ENCODE measurements around the gene LIM2.

DNA sequence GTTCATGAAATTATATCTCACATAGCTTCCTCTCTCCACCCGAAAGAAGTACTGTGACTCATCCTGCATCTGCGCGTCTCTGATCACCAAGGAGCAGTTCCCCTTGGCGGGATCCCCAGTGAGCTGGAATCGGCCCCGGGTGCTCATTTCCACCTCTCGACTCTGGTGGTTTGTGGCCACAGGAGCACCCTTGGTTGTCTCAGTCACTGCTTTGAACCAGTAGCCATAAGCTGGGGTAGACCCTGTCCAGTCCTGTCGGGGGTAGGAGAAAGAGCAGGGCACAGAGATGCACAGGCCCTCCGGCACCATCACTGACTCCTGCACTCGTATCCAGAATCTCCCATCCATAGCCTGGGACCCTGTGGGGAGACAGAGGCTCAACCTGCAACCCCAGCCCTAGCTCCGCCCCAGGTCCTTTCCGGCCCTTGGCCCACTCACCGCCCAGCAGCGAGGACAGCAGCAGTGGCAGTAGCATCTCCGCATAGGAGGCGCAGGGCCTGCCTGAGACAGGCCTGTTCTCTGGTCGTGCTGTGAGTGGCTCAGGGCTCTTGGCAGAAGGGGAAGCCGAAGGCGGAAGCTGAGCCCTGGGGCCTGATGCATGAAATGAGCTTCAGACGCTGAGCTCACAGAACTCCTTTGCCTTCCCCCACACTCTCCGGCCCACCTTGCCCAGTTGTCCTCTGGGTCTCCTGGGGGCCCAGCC lies 29.5 kb upstream of the LIM2 start, which contains the start of gene SIGLEC10:
- TF ChIP-seq YY1 (IDR thresholded peaks at IDR 0.05; ENCODE audit: low read depth), result no peak
- no peak for TF ChIP-seq EP300 (IDR thresholded peaks at IDR 0.05; ENCODE audit: borderline replicate concordance)
- TF ChIP-seq FOXM1 (IDR thresholded peaks at IDR 0.05; ENCODE audit: borderline replicate concordance, low read depth), result no peak
- TF ChIP-seq, protein P1, sequence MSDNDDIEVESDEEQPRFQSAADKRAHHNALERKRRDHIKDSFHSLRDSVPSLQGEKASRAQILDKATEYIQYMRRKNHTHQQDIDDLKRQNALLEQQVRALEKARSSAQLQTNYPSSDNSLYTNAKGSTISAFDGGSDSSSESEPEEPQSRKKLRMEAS (IDR thresholded peaks at IDR 0.05), result no peak
- no peak for TF ChIP-seq CEBPB (IDR thresholded peaks at IDR 0.05)
- TF ChIP-seq TAF1 (IDR thresholded peaks at IDR 0.05; ENCODE audit: low read depth), result no peak
